WTC11 (cell line): ENCODE results near the gene RASGRP4. TPM values are rescaled to one million over a fixed set of nuclear protein-coding genes. Genes with fewer than 3 reads are reported as not detected.

Experiments used
- ATAC-seq: fragments of 200-7000 bp; cut with Tn5 transposase; 2 replicates; pipeline ENCODE4 v1.10.0; 2021; ENCODE audit warnings: mild to moderate bottlenecking, moderate library complexity
- CTCF ChIA-PET: fragments of 300-600 bp; sonication (Branson Sonifier 250); formaldehyde crosslinking; loops from one replicate; lab custom pipeline; 2021; ENCODE audit warnings: antibody characterized with exemption; lab: Charles Lee
- POLR2A ChIA-PET: fragments of 350-600 bp; sonication (Branson Sonifier 250); formaldehyde crosslinking; loops from one replicate; lab custom pipeline; 2021; ENCODE audit warnings: antibody characterized with exemption; lab: Charles Lee
- DNase-seq: peaks from one replicate; pipeline ENCODE4 v3.0.0; 2021; ENCODE audit warnings: low spot score
- H3K27ac Mint-ChIP-seq: 2 replicates; pipeline ENCODE4 v1.8.0; 2021; ENCODE audit warnings: mixed read lengths
- H3K27me3 Mint-ChIP-seq: 2 replicates; pipeline ENCODE4 v1.8.0; 2021; ENCODE audit warnings: low read depth, mild to moderate bottlenecking, moderate library complexity, mixed read lengths
- H3K36me3 Mint-ChIP-seq: 2 replicates; pipeline ENCODE4 v1.8.0; 2021; ENCODE audit warnings: mixed read lengths
- H3K4me1 Mint-ChIP-seq: 2 replicates; pipeline ENCODE4 v1.8.0; 2022; ENCODE audit warnings: mixed read lengths
- H3K4me3 Mint-ChIP-seq: 2 replicates; pipeline ENCODE4 v1.8.0; 2021; ENCODE audit warnings: mild to moderate bottlenecking, moderate library complexity, mixed read lengths
- H3K9me3 Mint-ChIP-seq: 2 replicates; pipeline ENCODE4 v1.8.0; 2021; ENCODE audit warnings: mixed read lengths
- AR ChIP-seq: fragments of 250-450 bp; sonication (Bioruptor Pico); IDR thresholded peaks from 2 replicates; pipeline ENCODE4 v1.9.0; 2021; ENCODE audit warnings: mild to moderate bottlenecking
- ESRRA ChIP-seq: sonication (generic); formaldehyde crosslinking; IDR thresholded peaks from 2 replicates; pipeline ENCODE4 v1.8.1; 2022; ENCODE audit warnings: mild to moderate bottlenecking, missing genetic modification reagents, borderline replicate concordance
- ETV6 ChIP-seq: sonication (generic); formaldehyde crosslinking; IDR thresholded peaks from 2 replicates; pipeline ENCODE4 v1.8.1; 2022; ENCODE audit warnings: mild to moderate bottlenecking, missing genetic modification reagents
- FOXP1 ChIP-seq: sonication (generic); formaldehyde crosslinking; IDR thresholded peaks from 2 replicates; pipeline ENCODE4 v1.8.0; 2022; ENCODE audit warnings: missing genetic modification reagents, mild to moderate bottlenecking, moderate library complexity, borderline replicate concordance
- MYBL2 ChIP-seq: sonication (generic); formaldehyde crosslinking; IDR thresholded peaks from 2 replicates; pipeline ENCODE4 v1.8.1; 2023; ENCODE audit warnings: mild to moderate bottlenecking, moderate library complexity, missing genetic modification reagents
- NFE2L1 ChIP-seq: sonication (generic); formaldehyde crosslinking; IDR thresholded peaks from 2 replicates; pipeline ENCODE4 v1.8.1; 2023; ENCODE audit warnings: missing genetic modification reagents
- NFYB ChIP-seq: sonication (generic); formaldehyde crosslinking; conservative IDR thresholded peaks from 2 replicates; pipeline ENCODE4 v1.8.0; 2022; ENCODE audit warnings: low read depth, missing genetic modification reagents
- NR2C2 ChIP-seq: sonication (generic); formaldehyde crosslinking; IDR thresholded peaks from 2 replicates; pipeline ENCODE4 v1.8.0; 2022; ENCODE audit warnings: mild to moderate bottlenecking, missing genetic modification reagents
- SOX15 ChIP-seq: fragments of 250-450 bp; sonication (Bioruptor Pico); IDR thresholded peaks from 2 replicates; pipeline ENCODE4 v1.9.0; 2021; ENCODE audit warnings: mild to moderate bottlenecking
- SP1 ChIP-seq: sonication (generic); formaldehyde crosslinking; conservative IDR thresholded peaks from 2 replicates; pipeline ENCODE4 v1.8.1; 2022; ENCODE audit warnings: missing genetic modification reagents
- ZBTB21 ChIP-seq: sonication (generic); formaldehyde crosslinking; IDR thresholded peaks from 2 replicates; pipeline ENCODE4 v1.8.1; 2023; ENCODE audit warnings: mild to moderate bottlenecking, missing genetic modification reagents, borderline replicate concordance
- ZBTB43 ChIP-seq: sonication (generic); formaldehyde crosslinking; IDR thresholded peaks from 2 replicates; pipeline ENCODE4 v1.8.1; 2023; ENCODE audit warnings: mild to moderate bottlenecking, missing genetic modification reagents
- ZNF232 ChIP-seq: sonication (generic); formaldehyde crosslinking; IDR thresholded peaks from 2 replicates; pipeline ENCODE4 v1.8.0; 2022; ENCODE audit warnings: mild to moderate bottlenecking, missing genetic modification reagents
- ZNF396 ChIP-seq: fragments of 250-450 bp; sonication (Bioruptor Pico); IDR thresholded peaks from 2 replicates; pipeline ENCODE4 v1.8.0; 2021; ENCODE audit warnings: mild to moderate bottlenecking, moderate library complexity, borderline replicate concordance
- total RNA-seq: library from RNA; stranded (reverse); gene quantifications from 3 replicates; pipeline ENCODE4 v1.2.3, GENCODE V29; 2021
- TF ChIP-seq, protein P1 (sequence below): sonication (generic); formaldehyde crosslinking; IDR thresholded peaks from 2 replicates; pipeline ENCODE4 v1.8.1; 2022; ENCODE audit warnings: mild to moderate bottlenecking, moderate library complexity, missing genetic modification reagents
- TF ChIP-seq, protein P2 (sequence below): sonication (generic); formaldehyde crosslinking; IDR thresholded peaks from 2 replicates; pipeline ENCODE4 v1.8.0; 2022; ENCODE audit warnings: missing genetic modification reagents
- TF ChIP-seq, protein P3 (sequence below): sonication (generic); formaldehyde crosslinking; IDR thresholded peaks from 2 replicates; pipeline ENCODE4 v1.8.0; 2022; ENCODE audit warnings: mild to moderate bottlenecking, missing genetic modification reagents

RASGRP4 gene
- total RNA-seq, 1 experiment from 2014 or later, result 2.5 TPM

- peak overlapping the region; percentile 86 for H3K4me3 Mint-ChIP-seq
- ChIA-PET POLR2A (interaction anchor here (0.8 to 2.7 kb wide), 5 partner anchors 12 to 81 kb away, joined by 3 to 16 read pairs (median 5); partner anchors contain the start of genes GGN and PSMD8), CTCF (interaction anchor here (0.5 to 2.9 kb wide), 13 partner anchors 11 to 129 kb away, joined by 3 to 19 read pairs (median 4); partner anchors contain the start of genes CATSPERG, FAM98C, GGN and PPP1R14A)
- peaks cover 10% of the 10 kb centered on the region for H3K4me1 Mint-ChIP-seq
- peak overlapping the region; percentile 96 for H3K27ac Mint-ChIP-seq
- 0 out of 2 replicates have a peak, but pooled peaks have one; percentile 22 for TF ChIP-seq NFE2L1
- no peak for TF ChIP-seq AR (CRISPR knock-in tag)
- TF ChIP-seq ZBTB43, result peak; percentile 56; the same call in 1 of the 2 replicates
- TF ChIP-seq SOX15 (CRISPR knock-in tag), result no peak
- no peak for TF ChIP-seq NFYB
- 0 out of 2 replicates have a peak, but pooled peaks have one; percentile 16 for TF ChIP-seq ZNF232
- TF ChIP-seq, protein P1, sequence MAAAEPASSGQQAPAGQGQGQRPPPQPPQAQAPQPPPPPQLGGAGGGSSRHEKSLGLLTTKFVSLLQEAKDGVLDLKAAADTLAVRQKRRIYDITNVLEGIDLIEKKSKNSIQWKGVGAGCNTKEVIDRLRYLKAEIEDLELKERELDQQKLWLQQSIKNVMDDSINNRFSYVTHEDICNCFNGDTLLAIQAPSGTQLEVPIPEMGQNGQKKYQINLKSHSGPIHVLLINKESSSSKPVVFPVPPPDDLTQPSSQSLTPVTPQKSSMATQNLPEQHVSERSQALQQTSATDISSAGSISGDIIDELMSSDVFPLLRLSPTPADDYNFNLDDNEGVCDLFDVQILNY (CRISPR knock-in tag), result peak; percentile 48; the same call in 1 of the 2 replicates
- TF ChIP-seq ZBTB21 (CRISPR knock-in tag), result 0 out of 2 replicates have a peak, but pooled peaks have one; percentile 49
- TF ChIP-seq FOXP1 (CRISPR knock-in tag), result peak; percentile 62; the same call in 1 of the 2 replicates
- TF ChIP-seq ETV6 (CRISPR knock-in tag), result peak; percentile 49
- no peak for TF ChIP-seq ZNF396 (CRISPR knock-in tag)
- no peak for TF ChIP-seq NR2C2
- TF ChIP-seq SP1, result peak; percentile 35
- TF ChIP-seq, protein P2, sequence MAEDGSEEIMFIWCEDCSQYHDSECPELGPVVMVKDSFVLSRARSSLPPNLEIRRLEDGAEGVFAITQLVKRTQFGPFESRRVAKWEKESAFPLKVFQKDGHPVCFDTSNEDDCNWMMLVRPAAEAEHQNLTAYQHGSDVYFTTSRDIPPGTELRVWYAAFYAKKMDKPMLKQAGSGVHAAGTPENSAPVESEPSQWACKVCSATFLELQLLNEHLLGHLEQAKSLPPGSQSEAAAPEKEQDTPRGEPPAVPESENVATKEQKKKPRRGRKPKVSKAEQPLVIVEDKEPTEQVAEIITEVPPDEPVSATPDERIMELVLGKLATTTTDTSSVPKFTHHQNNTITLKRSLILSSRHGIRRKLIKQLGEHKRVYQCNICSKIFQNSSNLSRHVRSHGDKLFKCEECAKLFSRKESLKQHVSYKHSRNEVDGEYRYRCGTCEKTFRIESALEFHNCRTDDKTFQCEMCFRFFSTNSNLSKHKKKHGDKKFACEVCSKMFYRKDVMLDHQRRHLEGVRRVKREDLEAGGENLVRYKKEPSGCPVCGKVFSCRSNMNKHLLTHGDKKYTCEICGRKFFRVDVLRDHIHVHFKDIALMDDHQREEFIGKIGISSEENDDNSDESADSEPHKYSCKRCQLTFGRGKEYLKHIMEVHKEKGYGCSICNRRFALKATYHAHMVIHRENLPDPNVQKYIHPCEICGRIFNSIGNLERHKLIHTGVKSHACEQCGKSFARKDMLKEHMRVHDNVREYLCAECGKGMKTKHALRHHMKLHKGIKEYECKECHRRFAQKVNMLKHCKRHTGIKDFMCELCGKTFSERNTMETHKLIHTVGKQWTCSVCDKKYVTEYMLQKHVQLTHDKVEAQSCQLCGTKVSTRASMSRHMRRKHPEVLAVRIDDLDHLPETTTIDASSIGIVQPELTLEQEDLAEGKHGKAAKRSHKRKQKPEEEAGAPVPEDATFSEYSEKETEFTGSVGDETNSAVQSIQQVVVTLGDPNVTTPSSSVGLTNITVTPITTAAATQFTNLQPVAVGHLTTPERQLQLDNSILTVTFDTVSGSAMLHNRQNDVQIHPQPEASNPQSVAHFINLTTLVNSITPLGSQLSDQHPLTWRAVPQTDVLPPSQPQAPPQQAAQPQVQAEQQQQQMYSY (CRISPR knock-in tag), result peak; percentile 78
- TF ChIP-seq MYBL2 (CRISPR knock-in tag), result peak; percentile 59; the same call in 1 of the 2 replicates
- 0 out of 2 replicates have a peak, but pooled peaks have one; percentile 38 for TF ChIP-seq ESRRA (CRISPR knock-in tag)
- TF ChIP-seq, protein P3, sequence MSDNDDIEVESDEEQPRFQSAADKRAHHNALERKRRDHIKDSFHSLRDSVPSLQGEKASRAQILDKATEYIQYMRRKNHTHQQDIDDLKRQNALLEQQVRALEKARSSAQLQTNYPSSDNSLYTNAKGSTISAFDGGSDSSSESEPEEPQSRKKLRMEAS (CRISPR knock-in tag), result no peak; the same call in 1 of the 2 replicates
- no peaks in the 10 kb centered on the region for H3K36me3 Mint-ChIP-seq
- ATAC-seq (peak; percentile 77), DNase-seq (peak; percentile 99)
- peaks cover 59% of the 10 kb centered on the region for H3K27me3 Mint-ChIP-seq
- H3K9me3 Mint-ChIP-seq, result no peaks in the 10 kb centered on the region
These were observed 63.7 kb downstream of the RASGRP4 start for GRCh38 chr19:38362076-38362945.
